Occipital lobe (tissue), 2 donors: ENCODE measurements around the gene KCNH1. TPM values are rescaled to one million over a fixed set of nuclear protein-coding genes. Genes with fewer than 3 reads are reported as not detected.

Experiments used
- DNase-seq: peaks from one replicate; lab custom pipeline; 2025; lab: John Stamatoyannopoulos, UW
- total RNA-seq: library from RNA; depleted of rRNA; stranded (reverse); fragments of >200 nt; gene quantifications from one replicate; pipeline ENCODE4 v1.2.3, GENCODE V29; 2014

KCNH1 gene
- total RNA-seq, 1 donor from 2014 or later = 5.1 TPM

- DNase-seq = no peak
Measured at GRCh38 chr1:210815641-210816550, 318.1 kb downstream of the KCNH1 start.

DNA sequence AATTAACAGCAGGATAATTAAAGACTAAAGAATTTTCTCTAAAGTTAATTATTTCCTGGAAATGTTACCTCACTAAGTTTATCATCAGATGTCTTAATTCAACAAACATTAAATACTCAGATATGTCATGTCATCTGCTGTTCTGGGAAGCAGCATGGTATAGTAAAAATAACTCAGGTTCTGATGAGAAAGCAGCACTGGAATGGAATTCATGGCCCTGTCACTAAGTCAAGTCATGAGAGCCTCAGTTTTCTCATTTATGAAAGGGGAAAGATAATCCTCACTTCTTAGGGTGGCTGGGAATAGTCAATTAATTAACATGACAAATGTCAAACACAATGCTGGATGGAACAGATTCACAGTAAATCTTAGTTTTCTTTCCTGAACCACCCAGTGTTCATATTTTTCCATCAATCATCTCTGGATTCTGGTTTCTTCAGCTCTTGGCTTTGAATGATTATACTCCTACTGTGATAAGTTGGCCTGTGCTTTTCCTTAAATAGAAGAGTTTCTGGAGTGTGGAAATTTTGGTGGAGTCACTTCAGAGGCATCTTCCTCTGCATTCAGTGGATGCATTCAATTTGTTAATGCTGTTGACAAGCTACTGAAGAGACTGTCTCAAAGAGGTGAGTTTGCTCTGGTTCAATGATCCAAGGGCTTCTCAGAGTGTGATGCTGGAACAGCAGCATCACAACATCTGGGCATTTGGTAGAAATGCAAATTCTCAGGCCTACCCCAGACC, 319.4 kb downstream of the KCNH1 start:
- DNase-seq = no peak

- no peak for DNase-seq
Measured at GRCh38 chr1:210801501-210801900, 332.4 kb downstream of the KCNH1 start.

- no peak for DNase-seq
Measured at GRCh38 chr1:210800756-210801155, 333.2 kb downstream of the KCNH1 start.

DNA sequence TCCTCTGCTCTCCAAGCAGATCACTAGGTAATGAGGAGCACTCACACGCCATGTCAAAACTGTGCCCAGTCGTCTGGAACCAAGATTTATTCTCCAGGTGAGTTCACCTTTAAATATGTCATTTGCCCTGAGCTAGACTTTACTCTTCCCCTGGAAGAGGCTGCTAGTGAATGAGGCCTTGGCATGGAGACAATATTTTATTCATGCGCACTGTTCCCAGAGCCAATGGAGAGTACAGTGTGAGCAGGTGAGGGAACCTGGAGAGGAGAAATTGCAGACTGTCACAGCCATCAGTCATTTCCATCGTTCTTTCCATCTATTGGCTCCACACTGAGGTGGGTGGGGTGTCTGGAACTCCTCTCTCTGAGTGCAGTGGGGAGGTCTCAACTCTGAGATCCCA, 333.6 kb downstream of the KCNH1 start:
- DNase-seq = no peak

- DNase-seq = no peak
Measured at GRCh38 chr1:210797422-210797821, 336.5 kb downstream of the KCNH1 start.

DNA sequence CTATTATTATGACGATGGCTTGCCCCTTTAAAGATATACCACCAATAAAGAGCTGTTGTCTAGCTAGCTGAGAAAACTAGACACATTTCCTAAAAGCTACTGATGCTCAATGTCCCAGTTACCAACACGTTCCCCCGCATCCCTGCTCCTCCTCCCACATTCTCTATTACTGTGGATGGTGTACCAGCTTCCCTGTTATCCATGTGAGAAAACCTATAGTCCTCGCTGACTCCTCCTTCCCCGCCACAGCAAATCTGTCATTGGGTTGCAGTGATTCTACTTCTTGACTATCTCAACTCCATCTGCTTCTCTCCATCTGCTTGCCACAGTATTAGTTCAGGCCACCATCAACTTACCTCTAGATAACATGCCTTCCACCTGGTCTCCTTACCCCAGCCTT, 337.5 kb downstream of the KCNH1 start:
- DNase-seq = peak; percentile 47

DNA sequence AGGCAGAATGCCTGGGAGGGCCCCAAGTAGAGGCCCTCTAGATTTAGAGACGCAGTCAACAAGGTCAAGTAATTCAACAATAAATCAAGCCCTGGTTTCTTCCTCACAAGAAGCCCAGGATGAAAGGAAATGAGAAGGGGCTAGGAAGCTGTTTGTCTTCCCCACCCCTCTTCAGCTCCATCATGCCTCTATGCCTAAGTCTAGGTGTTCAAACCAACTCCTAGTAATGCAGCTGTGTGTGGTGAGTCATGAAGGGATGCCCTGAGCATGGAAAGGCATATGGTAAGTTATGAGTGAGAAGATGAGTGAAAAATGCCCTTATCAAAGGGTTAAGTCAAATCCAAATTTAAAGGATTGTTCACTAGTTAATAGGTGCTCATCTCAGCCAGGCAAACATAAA, 339.5 kb downstream of the KCNH1 start:
- DNase-seq = no peak

DNA sequence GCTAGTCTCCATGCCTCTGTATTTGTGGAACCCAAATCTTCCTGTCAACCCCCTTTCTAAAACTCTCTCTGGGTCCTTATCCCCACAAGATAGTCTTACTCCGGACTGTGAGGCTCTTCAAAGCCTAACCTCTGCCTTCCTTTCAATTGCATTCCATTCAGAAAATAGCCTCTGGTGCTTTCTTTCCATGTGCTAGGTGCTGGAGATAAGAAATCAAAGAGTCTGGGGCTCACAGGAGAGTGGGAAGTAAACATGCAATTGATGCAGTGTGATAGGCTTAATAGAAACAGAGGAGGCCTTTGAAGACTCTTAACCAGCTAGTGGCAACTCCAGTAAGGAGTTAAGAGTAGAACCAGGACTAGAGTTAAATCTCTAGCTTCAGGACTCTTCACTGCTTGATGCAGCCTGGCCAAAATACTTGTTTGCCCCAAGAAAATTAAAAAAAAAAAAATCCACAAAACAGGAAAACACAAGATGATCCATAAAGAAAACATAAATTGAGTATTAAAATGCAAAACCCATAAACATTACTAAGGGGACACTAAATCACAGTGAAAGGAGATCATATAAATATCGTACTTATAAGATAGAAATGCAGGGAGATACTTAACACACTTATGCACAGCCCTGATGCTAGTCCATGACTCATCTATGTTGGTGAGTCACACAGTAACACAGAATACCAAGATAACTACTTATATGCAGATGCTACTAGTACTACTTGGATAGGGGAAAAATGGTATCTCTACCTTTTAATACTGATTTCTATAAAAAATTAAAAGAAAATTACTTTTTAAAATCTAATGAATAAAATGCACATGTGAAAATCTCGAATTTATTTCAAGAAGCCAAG, 341.5 kb downstream of the KCNH1 start:
- no peak for DNase-seq

- no peak for DNase-seq
Measured at GRCh38 chr1:210790196-210790595, 343.8 kb downstream of the KCNH1 start.

GRCh38 chr1:210787800-210788199, 346.1 kb downstream of the KCNH1 start:
- no peak for DNase-seq

DNA sequence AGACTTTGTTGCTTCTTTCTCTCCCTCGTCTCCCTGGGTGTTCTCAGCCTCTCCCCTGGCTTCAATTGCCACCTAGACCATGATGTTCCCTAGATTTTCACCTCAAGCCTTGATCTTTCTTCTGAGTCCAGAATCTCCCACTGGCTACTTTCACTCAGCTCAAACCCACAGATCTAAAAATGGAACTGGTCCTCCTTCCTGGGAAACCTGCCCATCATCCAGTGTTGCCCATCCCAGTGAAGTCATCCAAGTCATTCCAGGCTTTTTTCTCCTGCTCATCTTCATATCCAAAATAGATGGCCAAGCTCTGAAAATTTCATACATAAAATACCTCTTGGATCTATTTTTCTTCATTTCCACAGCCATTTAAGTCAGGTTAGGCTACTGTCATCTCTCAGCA, 347.4 kb downstream of the KCNH1 start:
- no peak for DNase-seq

DNA sequence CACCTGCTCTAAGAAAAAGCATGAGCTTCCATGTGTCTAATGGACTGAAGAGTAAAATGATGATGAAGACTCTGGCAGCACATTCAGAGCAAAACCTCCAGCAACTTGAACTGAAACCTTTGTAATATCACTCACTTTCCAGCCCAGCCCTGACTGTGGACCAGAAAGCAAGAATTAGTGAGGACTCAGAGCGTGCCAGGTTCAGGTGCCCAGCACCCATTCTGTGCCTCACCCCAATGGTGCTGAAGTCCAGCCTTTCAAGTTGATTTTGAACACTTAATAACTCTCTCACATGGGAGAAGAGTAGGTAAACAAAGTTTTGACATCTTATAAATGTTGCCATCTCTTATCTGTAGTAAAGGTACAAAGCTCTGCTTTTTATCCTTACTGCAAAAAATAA, 350.0 kb downstream of the KCNH1 start:
- no peak for DNase-seq

DNA sequence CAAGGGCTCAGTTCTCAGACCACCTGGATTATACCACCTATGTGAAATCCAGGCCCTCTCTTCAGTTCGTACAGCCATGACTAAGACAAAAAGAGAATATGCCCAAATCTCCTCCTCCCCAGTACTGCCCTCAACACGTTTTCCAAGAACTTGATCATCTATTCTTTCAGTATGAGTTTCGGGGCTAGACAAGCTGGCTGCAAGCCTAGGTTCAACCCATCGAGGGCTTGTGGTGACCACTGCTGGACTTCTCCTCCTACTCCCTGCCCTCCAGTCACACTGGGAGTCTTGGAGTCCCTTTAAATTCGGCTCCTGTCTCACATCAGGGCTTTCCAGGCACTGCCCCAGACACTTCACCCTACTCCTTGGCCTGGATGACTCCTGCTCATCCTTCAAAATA, 352.3 kb downstream of the KCNH1 start:
- no peak for DNase-seq

DNA sequence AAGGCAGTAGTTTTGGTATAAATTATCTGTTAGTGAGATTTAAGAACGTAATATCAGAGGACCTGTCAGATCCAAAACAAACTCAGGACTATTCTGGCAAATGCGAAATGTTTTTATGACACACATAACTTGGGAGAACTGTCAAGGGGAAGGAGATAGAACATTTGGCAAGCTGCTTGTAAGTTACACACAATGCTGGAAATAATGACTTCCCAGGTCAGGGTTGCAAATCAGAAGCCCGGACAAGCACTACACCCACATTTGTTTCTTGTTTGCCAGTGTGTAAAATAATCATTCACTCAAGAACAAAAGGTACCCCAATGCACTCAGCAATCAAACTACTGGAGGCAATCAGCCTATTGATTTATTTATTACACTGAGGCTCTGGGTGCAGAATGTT, 354.7 kb downstream of the KCNH1 start:
- DNase-seq = no peak

DNA sequence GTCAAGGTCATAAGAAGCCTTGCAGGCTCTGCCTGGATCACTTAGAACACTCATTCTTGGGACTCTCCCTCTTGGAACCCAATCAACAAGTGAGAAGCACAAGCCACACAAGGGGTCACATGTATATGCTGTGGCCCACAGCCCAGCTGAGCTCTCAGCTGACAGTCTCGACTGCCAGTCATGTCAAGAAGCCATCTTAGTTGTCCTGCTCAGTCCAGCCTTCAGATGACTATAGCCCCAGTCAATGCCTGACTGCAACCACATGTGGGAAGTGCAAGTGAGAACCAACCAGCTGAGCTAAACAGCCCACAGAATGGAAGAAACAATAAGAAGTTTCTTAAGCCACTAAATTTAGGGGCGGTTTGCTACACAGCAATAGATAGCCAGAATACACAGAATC, 356.0 kb downstream of the KCNH1 start:
- DNase-seq = no peak

DNA sequence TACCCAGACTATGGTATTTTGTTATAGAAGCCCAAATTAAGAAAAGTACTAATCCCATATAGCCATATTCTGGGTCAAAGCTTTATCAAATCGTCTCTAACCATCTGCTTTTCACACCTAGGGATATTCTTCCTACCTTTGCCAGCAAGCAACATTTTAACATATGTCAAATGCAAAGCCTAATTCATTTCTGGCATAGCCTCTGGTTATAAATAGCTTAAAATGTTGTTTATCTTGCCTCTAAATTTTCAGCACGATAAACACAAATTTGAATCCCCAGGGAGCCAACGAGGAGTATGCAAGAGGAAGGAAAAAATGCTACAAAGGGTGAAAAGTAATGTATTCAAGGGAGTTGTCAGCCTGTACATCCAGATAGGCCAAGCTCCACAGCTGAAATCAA, 357.2 kb downstream of the KCNH1 start:
- no peak for DNase-seq

GRCh38 chr1:210775289-210775688, 358.7 kb downstream of the KCNH1 start:
- DNase-seq = no peak

DNA sequence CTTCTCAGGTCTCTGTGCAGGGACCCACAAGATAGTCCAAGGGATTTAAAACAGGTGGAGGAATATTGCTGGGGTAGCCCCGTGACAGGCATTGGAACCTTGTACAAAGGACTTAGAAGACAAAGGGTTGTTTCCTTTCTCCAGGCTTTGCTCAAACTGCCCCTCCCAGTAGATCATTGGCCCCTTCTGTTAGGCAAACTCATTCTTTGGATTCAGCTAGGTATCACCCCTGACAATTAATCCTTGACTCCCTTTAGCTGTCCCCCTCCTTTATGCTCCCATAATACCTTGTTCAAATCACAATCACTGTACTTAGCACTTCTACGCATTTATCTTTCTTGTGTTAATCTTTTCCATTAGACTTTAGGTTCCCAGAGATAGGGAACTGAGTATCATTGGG, 360.5 kb downstream of the KCNH1 start:
- DNase-seq = no peak

DNA sequence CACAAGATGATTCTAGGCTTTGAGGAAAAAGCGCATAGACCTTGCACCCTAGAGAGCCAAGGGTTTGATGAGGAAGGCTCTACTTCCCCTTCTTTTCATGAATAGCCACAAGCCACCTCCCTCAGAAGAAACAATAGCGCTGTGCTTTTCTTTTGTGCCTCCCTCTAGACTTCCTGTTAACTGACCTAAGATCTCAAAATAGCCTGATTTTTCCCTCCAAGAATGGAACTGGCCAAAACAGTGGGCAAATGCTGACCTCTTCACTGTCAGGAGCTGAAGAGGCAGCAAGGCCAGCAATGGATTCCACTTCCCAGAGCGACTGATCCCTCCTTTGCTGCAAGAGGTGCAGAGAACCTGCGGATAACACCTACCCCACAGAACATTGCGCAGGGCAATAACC, 362.8 kb downstream of the KCNH1 start:
- no peak for DNase-seq

DNA sequence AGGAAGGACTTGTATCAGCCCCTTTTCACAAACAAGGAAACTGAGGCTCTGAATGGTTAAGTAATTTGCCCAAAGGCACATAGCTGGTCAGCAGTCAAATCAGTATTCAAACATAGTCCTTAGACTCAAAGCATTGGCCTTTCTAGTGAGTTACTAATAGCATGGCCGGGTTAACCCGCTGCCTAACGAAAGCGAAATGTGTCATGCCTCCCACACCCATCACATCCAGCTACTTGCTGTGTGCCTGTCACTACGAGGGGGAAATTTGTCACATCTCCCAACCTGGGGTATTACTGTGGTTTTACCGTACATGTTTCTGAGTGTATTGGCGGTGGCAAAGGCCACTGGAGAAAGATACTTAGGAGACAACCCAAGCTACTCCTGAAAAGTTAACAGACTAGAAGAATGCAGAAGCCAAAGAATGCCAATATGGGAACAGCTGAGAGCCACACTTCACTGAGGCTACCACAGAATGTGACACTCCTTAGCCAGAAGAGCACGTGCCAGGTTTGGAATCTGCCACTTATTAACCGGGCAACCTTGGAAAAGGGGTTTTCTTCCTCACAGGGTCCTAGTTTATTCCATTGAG, 363.5 kb downstream of the KCNH1 start:
- DNase-seq = no peak

DNA sequence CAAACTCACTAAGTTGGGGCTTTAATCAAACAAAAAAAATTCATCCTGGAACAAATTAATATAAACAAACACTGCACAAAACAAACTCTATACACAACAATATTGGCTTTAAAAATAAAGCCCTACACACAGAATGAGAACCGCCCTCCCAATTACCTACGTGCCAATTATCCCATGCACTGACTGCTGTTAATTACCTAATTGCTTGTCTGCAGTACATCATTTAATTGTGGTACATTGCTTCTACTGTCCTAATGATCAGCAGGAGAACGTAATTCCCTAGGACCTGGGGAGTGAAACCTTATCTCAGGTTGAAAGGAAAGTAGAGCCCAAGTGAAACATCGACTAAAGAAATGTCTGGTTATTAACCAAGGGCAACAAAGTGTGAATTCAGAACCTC, 364.5 kb downstream of the KCNH1 start:
- no peak for DNase-seq
